HepG2 (cell line): ENCODE results near the gene EXTL1. TPM values are rescaled to one million over a fixed set of nuclear protein-coding genes. Genes with fewer than 3 reads are reported as not detected.
A peak's percentile ranks its signal among the peaks of the same experiment; 100 is the strongest.

Experiments
- HDAC2 ChIP-seq: sonication (generic); formaldehyde crosslinking; IDR thresholded peaks from 2 replicates; pipeline ENCODE4 v1.4.0; 2020; ENCODE audit warnings: missing genetic modification reagents
- KDM5A ChIP-seq: fragments of 200-600 bp; sonication (generic); IDR thresholded peaks from 2 replicates; pipeline ENCODE4 v1.7.0; 2018; ENCODE audit warnings: antibody characterized with exemption, mild to moderate bottlenecking, low read length, borderline replicate concordance
- SP140L ChIP-seq: sonication (generic); formaldehyde crosslinking; IDR thresholded peaks from 2 replicates; pipeline ENCODE4 v1.4.0; 2020; ENCODE audit warnings: missing genetic modification reagents, borderline replicate concordance
- ZBED4 ChIP-seq: sonication (generic); formaldehyde crosslinking; IDR thresholded peaks from 2 replicates; pipeline ENCODE4 v1.4.0; 2020; ENCODE audit warnings: missing genetic modification reagents, borderline replicate concordance
- ZBTB43 ChIP-seq: sonication (generic); formaldehyde crosslinking; conservative IDR thresholded peaks from 2 replicates; pipeline ENCODE4 v1.4.0; 2020; ENCODE audit warnings: missing genetic modification reagents
- ZFP90 ChIP-seq: sonication (generic); formaldehyde crosslinking; IDR thresholded peaks from 2 replicates; pipeline ENCODE4 v1.8.0; 2022; ENCODE audit warnings: missing genetic modification reagents, mild to moderate bottlenecking, inconsistent platforms, borderline replicate concordance
- ZNF251 ChIP-seq: sonication (generic); formaldehyde crosslinking; IDR thresholded peaks from 2 replicates; pipeline ENCODE4 v1.9.0; 2021; ENCODE audit warnings: mild to moderate bottlenecking, missing genetic modification reagents
- polyA plus RNA-seq, 8 experiments: library from polyadenylated mRNA; depleted of rRNA in 3 of 8; stranded (reverse) in 7 of 8; unstranded in 1 of 8; fragments of >200 nt; fragmentation: Illumina TruSeq in 4 of 8; extraction: Trizol in 4 of 8; gene quantifications; 2 replicates each; pipeline versions ENCODE4 v1.2.1 to v1.2.3, GENCODE V29; 2011 to 2016; ENCODE audit warnings: low read depth in 4 of 8, missing spikeins in 1 of 8, mixed read lengths in 1 of 8; ENCODE audit not compliant: insufficient read depth in 1 of 8
- total RNA-seq, 5 experiments: library from RNA; depleted of rRNA; stranded (reverse); fragments of >200 nt; fragmentation: Illumina TruSeq; extraction: Trizol; gene quantifications; 2 replicates each; pipeline ENCODE4 v1.2.3, GENCODE V29; 2016; ENCODE audit warnings: low read depth in 1 of 5
- TF ChIP-seq, protein P1 (sequence below): sonication (generic); formaldehyde crosslinking; IDR thresholded peaks from 2 replicates; pipeline ENCODE4 v1.5.0; 2020; ENCODE audit warnings: mild to moderate bottlenecking, missing genetic modification reagents
- TF ChIP-seq, protein P2 (sequence below): sonication (generic); formaldehyde crosslinking; IDR thresholded peaks from 2 replicates; pipeline ENCODE4 v1.4.0; 2020; ENCODE audit warnings: missing genetic modification reagents
- TF ChIP-seq, protein P3 (sequence below): sonication (generic); formaldehyde crosslinking; IDR thresholded peaks from 2 replicates; pipeline ENCODE4 v1.4.0; 2020; ENCODE audit warnings: missing genetic modification reagents, borderline replicate concordance

The EXTL1 gene
- total and polyA plus RNA-seq, 2 of the 13 experiments (the other 11 are each of a cell fraction or from before 2014, with no cell fraction given), result 0.35 to 1.0 TPM

GRCh38 chr1:25997828-25998761 is 23.5 kb upstream of the EXTL1 start, which contains the start of gene PAFAH2 (continued):
- TF ChIP-seq, protein P1, sequence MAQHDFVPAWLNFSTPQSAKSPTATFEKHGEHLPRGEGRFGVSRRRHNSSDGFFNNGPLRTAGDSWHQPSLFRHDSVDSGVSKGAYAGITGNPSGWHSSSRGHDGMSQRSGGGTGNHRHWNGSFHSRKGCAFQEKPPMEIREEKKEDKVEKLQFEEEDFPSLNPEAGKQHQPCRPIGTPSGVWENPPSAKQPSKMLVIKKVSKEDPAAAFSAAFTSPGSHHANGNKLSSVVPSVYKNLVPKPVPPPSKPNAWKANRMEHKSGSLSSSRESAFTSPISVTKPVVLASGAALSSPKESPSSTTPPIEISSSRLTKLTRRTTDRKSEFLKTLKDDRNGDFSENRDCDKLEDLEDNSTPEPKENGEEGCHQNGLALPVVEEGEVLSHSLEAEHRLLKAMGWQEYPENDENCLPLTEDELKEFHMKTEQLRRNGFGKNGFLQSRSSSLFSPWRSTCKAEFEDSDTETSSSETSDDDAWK (CRISPR knock-in tag), result no peak
- TF ChIP-seq, protein P2, sequence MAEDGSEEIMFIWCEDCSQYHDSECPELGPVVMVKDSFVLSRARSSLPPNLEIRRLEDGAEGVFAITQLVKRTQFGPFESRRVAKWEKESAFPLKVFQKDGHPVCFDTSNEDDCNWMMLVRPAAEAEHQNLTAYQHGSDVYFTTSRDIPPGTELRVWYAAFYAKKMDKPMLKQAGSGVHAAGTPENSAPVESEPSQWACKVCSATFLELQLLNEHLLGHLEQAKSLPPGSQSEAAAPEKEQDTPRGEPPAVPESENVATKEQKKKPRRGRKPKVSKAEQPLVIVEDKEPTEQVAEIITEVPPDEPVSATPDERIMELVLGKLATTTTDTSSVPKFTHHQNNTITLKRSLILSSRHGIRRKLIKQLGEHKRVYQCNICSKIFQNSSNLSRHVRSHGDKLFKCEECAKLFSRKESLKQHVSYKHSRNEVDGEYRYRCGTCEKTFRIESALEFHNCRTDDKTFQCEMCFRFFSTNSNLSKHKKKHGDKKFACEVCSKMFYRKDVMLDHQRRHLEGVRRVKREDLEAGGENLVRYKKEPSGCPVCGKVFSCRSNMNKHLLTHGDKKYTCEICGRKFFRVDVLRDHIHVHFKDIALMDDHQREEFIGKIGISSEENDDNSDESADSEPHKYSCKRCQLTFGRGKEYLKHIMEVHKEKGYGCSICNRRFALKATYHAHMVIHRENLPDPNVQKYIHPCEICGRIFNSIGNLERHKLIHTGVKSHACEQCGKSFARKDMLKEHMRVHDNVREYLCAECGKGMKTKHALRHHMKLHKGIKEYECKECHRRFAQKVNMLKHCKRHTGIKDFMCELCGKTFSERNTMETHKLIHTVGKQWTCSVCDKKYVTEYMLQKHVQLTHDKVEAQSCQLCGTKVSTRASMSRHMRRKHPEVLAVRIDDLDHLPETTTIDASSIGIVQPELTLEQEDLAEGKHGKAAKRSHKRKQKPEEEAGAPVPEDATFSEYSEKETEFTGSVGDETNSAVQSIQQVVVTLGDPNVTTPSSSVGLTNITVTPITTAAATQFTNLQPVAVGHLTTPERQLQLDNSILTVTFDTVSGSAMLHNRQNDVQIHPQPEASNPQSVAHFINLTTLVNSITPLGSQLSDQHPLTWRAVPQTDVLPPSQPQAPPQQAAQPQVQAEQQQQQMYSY (CRISPR knock-in tag), result no peak
- TF ChIP-seq ZNF251 (no peak), ZBTB43 (CRISPR knock-in tag) (0 out of 2 replicates have a peak, but pooled peaks have one; percentile 17), HDAC2 (CRISPR knock-in tag) (peak; percentile 88), ZBED4 (CRISPR knock-in tag) (no peak), SP140L (CRISPR knock-in tag) (peak; percentile 93), KDM5A (peak; percentile 19; the same call in 1 of the 2 replicates), ZFP90 (CRISPR knock-in tag) (peak; percentile 93)
- TF ChIP-seq, protein P3, sequence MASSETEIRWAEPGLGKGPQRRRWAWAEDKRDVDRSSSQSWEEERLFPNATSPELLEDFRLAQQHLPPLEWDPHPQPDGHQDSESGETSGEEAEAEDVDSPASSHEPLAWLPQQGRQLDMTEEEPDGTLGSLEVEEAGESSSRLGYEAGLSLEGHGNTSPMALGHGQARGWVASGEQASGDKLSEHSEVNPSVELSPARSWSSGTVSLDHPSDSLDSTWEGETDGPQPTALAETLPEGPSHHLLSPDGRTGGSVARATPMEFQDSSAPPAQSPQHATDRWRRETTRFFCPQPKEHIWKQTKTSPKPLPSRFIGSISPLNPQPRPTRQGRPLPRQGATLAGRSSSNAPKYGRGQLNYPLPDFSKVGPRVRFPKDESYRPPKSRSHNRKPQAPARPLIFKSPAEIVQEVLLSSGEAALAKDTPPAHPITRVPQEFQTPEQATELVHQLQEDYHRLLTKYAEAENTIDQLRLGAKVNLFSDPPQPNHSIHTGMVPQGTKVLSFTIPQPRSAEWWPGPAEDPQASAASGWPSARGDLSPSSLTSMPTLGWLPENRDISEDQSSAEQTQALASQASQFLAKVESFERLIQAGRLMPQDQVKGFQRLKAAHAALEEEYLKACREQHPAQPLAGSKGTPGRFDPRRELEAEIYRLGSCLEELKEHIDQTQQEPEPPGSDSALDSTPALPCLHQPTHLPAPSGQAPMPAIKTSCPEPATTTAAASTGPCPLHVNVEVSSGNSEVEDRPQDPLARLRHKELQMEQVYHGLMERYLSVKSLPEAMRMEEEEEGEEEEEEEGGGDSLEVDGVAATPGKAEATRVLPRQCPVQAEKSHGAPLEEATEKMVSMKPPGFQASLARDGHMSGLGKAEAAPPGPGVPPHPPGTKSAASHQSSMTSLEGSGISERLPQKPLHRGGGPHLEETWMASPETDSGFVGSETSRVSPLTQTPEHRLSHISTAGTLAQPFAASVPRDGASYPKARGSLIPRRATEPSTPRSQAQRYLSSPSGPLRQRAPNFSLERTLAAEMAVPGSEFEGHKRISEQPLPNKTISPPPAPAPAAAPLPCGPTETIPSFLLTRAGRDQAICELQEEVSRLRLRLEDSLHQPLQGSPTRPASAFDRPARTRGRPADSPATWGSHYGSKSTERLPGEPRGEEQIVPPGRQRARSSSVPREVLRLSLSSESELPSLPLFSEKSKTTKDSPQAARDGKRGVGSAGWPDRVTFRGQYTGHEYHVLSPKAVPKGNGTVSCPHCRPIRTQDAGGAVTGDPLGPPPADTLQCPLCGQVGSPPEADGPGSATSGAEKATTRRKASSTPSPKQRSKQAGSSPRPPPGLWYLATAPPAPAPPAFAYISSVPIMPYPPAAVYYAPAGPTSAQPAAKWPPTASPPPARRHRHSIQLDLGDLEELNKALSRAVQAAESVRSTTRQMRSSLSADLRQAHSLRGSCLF (CRISPR knock-in tag), result no peak
